Peyer's patch (tissue), 4 donors: Measurements from ENCODE around the gene NCK2. TPM values are rescaled to one million over a fixed set of nuclear protein-coding genes. Genes with fewer than 3 reads are reported as not detected.

Source experiments
- DNase-seq, 3 donors: peaks; one replicate each; pipeline ENCODE4 v3.0.0-alpha.2; 2017 to 2019
- H3K27ac ChIP-seq, 4 donors: fragments of 200-600 bp; sonication (generic); one replicate each; pipeline ENCODE4 v1.5.1; 2016 to 2019
- H3K27me3 ChIP-seq, 2 donors: fragments of 200-600 bp; sonication (generic); one replicate each; pipeline ENCODE4 v1.5.1; 2019
- H3K36me3 ChIP-seq, 3 donors: fragments of 200-600 bp; sonication (generic); one replicate each; pipeline ENCODE4 v1.5.1; 2016 to 2019
- H3K4me1 ChIP-seq, 4 donors: fragments of 200-600 bp; sonication (generic); one replicate each; pipeline ENCODE4 v1.5.1; 2016 to 2019
- H3K4me3 ChIP-seq, 4 donors: fragments of 200-600 bp; sonication (generic); 1 replicate in 3 of 4; 2 replicates in 1 of 4; pipeline ENCODE4 v1.5.1; 2016 to 2019; ENCODE audit warnings: mild to moderate bottlenecking in 1 of 4
- H3K9me3 ChIP-seq, 4 donors: fragments of 200-600 bp; sonication (generic); one replicate each; pipeline ENCODE4 v1.5.1; 2016 to 2019; ENCODE audit warnings: mild to moderate bottlenecking in 1 of 4
- CTCF ChIP-seq, 6 experiments: fragments of 450-650 bp in 4 of 6; fragments of 200-600 bp in 2 of 6; sonication (generic) in 1 of 6; IDR thresholded peaks; one replicate each; pipeline ENCODE4 v1.5.1; 2017 to 2019; ENCODE audit warnings: antibody characterized with exemption in 6 of 6, mild to moderate bottlenecking in 3 of 6, moderate library complexity in 1 of 6
- POLR2A ChIP-seq, 2 donors: fragments of 450-650 bp; IDR thresholded peaks; one replicate each; pipeline ENCODE4 v1.5.1; 2017; ENCODE audit warnings: antibody characterized with exemption in 2 of 2, mild to moderate bottlenecking in 2 of 2, moderate library complexity in 2 of 2
- total RNA-seq, 4 donors: library from RNA; depleted of rRNA; stranded (reverse); fragments of >200 nt; gene quantifications; one replicate each; pipeline ENCODE4 v1.1.0, GENCODE V29; 2016

NCK2 gene
- total RNA-seq, 4 donors from 2014 or later, result 58.6 to 94.5 (median 85.8) TPM

DNA sequence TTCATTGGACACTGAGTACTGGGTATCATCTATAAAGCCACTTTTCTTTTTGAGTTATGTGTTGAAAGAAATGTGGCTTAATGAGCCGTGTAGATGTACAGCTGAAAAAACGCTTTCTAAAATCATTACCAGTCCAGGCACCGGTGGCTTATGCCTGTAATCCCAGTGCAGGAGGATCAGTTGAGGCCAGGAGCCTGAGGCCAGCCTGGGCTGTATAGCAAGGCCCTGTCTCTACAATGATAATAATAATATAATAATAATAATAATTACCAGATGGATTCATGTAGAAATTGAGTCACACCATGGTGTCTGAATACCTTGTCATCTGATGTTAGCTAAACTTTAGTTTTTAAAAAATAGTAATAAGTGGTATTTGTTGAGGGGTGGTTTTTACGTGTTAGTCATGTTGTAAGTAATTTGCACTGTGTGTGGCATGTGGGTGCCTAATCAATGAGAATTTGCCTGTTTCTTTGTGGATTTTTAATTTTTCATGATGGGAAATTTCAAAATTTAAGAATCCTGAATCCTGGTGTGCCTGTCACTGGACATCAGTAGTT is 30.1 kb downstream of the NCK2 start:
- peak in 2 of 3 donors; percentile 12 to 19 for DNase-seq
- no peaks in the 10 kb centered on the region for H3K36me3 ChIP-seq
- no peaks in the 10 kb centered on the region for H3K27me3 ChIP-seq
- no peaks in the 10 kb centered on the region for H3K9me3 ChIP-seq
- peaks cover 0 to 45% (median 21%) of the 10 kb centered on the region in 4 donors for H3K4me1 ChIP-seq
- TF ChIP-seq POLR2A (IDR thresholded peaks at IDR 0.05) (no peak), CTCF (IDR thresholded peaks at IDR 0.05) (no peak)
- peak overlapping the region in 1 of 4 donors; percentile 26 for H3K27ac ChIP-seq
- H3K4me3 ChIP-seq, result no peak overlapping the region

DNA sequence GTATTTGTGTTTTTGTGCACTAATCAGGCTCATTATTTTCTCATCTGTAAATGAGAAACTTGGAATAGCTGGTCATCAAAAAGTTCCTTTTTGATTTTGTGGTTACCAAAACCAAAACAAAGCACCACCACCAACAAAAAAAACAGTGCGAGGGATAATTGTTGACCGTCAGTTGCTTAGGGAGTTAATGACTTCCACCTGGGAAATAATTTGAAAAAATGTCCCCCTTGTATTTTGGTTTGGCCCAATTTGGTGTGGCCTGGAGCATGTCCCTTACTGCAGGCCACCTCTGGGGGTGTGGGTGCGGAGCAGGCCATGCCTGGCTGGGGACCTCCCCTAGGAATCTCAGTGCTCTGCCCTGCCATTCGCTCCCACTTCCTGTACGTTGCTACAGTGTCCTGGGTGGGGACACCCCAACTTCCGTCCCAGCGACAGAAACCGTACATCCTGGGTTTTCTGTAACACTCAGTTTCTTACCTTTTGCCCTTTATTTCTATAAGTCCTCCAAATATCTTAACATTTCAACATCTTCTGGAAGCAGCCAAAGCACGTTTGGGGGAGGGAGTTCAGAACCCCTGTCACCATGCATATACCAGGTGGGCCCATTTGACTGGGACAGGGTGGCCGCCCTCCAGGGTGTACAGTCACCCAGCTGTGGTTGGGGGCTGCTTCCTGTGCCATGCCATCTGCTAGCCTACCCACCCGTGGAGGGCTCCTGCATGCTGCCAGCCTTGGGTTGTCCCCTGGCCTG is 31.3 kb downstream of the NCK2 start:
- Histone ChIP-seq H3K27ac (peak overlapping the region in 3 of 4 donors; percentile 1 to 75 (median 50)), H3K4me3 (no peak overlapping the region), H3K36me3 (no peaks in the 10 kb centered on the region), H3K27me3 (no peaks in the 10 kb centered on the region), H3K9me3 (no peaks in the 10 kb centered on the region), H3K4me1 (peaks cover 0 to 52% (median 24%) of the 10 kb centered on the region in 4 donors)
- peak in 2 of 3 donors; percentile 73 to 80 for DNase-seq
- TF ChIP-seq CTCF (IDR thresholded peaks at IDR 0.05), result no peak
- no peak for TF ChIP-seq POLR2A (IDR thresholded peaks at IDR 0.05)

GRCh38 chr2:105776560-105776928 is 31.8 kb downstream of the NCK2 start:
- no peaks in the 10 kb centered on the region for H3K9me3 ChIP-seq

GRCh38 chr2:105777031-105777482 is 32.3 kb downstream of the NCK2 start:
- TF ChIP-seq CTCF (IDR thresholded peaks at IDR 0.05) (no peak), POLR2A (IDR thresholded peaks at IDR 0.05) (no peak)
- no peaks in the 10 kb centered on the region for H3K27me3 ChIP-seq
- H3K36me3 ChIP-seq, result no peaks in the 10 kb centered on the region
- H3K4me3 ChIP-seq, result no peak overlapping the region
- peak overlapping the region in 3 of 4 donors; percentile 1 to 75 (median 50) for H3K27ac ChIP-seq
- H3K9me3 ChIP-seq, result no peaks in the 10 kb centered on the region
- H3K4me1 ChIP-seq, result peaks cover 0 to 48% (median 25%) of the 10 kb centered on the region in 4 donors
- DNase-seq, result peak in 2 of 3 donors; percentile 63 to 70

More at GRCh38 chr2:105776560-105776928, 31.8 kb downstream of the NCK2 start:
- TF ChIP-seq POLR2A (IDR thresholded peaks at IDR 0.05) (no peak), CTCF (IDR thresholded peaks at IDR 0.05) (no peak)
- no peaks in the 10 kb centered on the region for H3K36me3 ChIP-seq
- H3K27ac ChIP-seq, result peak overlapping the region in 3 of 4 donors; percentile 1 to 75 (median 50)
- peaks cover 0 to 53% (median 25%) of the 10 kb centered on the region in 4 donors for H3K4me1 ChIP-seq
- DNase-seq, result no peak
- no peak overlapping the region for H3K4me3 ChIP-seq
- H3K27me3 ChIP-seq, result no peaks in the 10 kb centered on the region

DNA sequence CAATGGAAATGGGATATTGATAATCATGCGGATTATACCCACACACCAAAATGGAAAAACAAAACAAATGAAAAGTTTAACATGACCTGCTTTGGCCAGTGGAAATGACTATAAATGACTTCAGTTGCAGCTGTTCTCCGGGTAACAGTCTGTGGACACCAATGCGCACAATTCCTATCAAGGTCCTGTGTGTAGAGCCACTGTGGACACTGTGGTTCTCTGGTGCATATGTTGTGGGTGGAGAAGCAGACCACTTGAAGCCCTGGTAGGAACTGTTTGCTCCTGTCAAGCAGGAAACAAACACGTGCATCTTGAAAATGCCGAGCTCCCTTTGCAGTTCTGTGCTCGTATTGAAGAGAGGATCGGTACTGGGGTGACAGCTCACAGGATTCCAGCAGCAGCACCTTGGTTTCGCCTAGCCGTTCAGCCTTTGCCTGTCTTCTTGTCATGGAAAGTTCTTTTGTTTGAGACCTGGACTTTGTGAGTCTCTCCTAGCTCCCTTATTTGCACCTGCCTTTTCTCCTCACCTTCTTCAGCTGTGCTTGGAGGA is 32.9 kb downstream of the NCK2 start:
- H3K4me3 ChIP-seq, result no peak overlapping the region
- peak overlapping the region in 2 of 4 donors; percentile 1 to 75 for H3K27ac ChIP-seq
- no peaks in the 10 kb centered on the region for H3K36me3 ChIP-seq
- no peaks in the 10 kb centered on the region for H3K9me3 ChIP-seq
- peak in 2 of 3 donors; percentile 19 to 47 for DNase-seq
- TF ChIP-seq POLR2A (IDR thresholded peaks at IDR 0.05) (no peak), CTCF (IDR thresholded peaks at IDR 0.05) (no peak)
- no peaks in the 10 kb centered on the region for H3K27me3 ChIP-seq
- peaks cover 0 to 44% (median 25%) of the 10 kb centered on the region in 4 donors for H3K4me1 ChIP-seq
